IPS-NIHi7 (cell line): Measurements from ENCODE around the gene ZNF407.

Experiments
- DNase-seq: peaks from one replicate; pipeline ENCODE4 v3.0.0; 2012; ENCODE audit warnings: mixed read lengths; ENCODE audit errors: extremely low spot score

Gene ZNF407

DNA sequence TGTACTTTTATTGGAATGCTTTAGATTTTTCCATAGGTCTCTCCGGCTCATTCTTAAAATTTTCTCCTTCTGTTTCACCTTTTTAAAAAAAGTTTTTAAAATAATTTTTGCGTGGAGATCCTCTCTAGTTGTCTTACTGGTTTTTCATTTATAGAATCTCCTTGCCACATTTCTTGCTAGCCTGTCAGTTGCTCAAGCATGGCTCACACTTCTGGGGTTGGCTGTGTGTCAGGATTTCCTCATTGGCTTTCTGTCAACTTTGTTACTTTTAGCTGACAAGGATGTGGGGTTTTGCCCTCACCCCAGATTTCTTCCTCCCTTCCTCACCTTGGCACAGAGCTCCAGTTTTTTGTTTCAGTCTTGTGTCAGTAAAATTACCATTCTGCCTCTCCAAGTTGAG, 124.6 kb downstream of the ZNF407 start:
- DNase-seq = no peak

GRCh38 chr18:74724186-74724585, 126.5 kb downstream of the ZNF407 start:
- no peak for DNase-seq

- no peak for DNase-seq
These were observed 128.0 kb downstream of the ZNF407 start for GRCh38 chr18:74725690-74726089.

DNA sequence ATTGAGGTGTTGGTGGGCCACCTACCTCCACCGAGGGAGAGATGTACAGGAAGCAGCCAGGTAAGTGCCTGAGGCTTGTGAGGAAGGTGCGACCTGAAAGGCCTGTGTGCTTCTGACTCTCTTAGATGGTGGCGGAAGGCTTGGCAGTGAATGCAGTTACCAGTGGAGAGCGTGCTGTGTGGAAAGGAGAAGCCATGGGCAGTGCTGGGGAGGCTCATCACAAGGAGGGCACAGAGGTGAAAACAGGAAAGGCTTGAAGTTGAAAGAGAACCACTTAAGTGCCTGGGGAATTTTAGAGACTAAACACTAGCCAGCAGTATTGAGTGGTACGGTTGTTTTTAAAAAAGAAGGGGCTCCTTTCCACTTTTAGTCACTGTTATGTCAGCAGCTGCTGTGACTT, 130.9 kb downstream of the ZNF407 start:
- no peak for DNase-seq

DNA sequence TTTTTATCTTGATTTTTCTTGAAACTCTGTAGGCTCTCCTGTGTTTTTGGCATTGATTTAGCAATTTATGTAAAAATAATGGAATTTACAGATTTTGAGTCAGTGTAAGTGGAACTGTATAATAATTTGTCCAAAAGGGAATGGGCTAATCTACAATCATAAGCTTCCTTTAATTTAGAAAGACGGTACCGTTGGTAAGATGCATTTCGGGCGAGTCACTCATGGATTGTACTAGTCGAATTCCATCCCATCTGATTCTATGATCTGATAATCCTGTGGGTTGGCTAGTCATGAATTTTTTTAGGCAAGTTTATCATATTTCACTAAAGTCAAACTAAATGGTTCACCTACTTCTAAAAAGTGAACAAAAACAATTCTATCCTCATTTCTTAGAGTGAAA, 133.4 kb downstream of the ZNF407 start:
- no peak for DNase-seq

- DNase-seq = no peak
These were observed 134.7 kb downstream of the ZNF407 start for GRCh38 chr18:74732380-74732779.

GRCh38 chr18:74733598-74733997, 135.9 kb downstream of the ZNF407 start:
- no peak for DNase-seq

DNA sequence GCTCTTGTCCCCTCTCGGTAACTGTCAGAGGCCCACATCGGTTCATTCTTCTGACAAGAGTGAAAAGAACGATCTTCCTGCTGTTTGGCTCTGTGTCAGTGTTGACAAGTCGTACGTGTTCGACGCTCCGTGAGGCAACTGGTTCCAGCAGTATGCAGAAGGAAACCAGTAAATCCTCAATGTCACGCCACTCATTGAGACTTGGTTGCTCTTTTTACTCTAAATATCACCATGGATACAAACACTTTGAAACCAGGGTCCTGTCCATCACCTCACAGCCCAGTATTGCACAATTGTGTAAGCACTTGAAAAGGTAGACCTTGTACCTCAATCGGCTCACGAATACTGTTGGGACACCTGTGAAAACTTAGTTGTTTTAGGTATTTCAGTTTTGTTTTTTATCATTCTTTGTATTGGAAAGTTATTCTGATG, 136.4 kb downstream of the ZNF407 start:
- DNase-seq = no peak

GRCh38 chr18:74739926-74740325, 142.3 kb downstream of the ZNF407 start:
- DNase-seq = peak; percentile 12

DNA sequence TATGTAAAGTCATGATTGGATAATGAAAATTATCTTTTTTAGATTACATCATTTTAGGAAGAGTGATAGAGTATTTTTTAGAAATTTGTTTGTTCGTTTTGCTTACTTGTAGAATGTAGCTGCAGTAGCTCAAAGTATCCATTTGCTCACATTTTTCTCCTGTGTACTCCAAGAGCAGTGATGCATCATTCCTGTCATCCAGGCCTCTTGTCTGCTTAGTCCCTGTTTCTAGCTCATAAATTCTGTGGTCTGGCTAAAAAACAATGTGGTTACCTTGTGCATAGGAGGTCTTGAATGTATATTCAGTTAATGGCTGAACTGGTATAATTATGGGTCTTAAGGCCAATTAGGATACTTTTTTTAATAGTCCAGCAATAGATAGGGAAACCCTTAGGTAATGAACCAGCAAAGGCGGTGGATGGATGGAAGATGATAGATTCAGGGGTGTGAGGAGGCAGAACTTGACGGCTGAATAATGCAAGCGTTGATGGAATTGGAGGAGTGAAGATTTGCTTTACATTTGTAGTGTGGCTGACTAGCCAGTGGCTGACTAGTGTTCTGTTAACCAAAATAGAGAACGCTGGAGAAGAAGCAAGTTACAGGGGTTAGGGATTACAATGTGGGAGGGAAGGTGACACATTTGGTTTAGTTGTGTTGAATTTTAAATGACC, 145.0 kb downstream of the ZNF407 start:
- DNase-seq = no peak

- no peak for DNase-seq
These were observed 148.1 kb downstream of the ZNF407 start for GRCh38 chr18:74745633-74746403.

DNA sequence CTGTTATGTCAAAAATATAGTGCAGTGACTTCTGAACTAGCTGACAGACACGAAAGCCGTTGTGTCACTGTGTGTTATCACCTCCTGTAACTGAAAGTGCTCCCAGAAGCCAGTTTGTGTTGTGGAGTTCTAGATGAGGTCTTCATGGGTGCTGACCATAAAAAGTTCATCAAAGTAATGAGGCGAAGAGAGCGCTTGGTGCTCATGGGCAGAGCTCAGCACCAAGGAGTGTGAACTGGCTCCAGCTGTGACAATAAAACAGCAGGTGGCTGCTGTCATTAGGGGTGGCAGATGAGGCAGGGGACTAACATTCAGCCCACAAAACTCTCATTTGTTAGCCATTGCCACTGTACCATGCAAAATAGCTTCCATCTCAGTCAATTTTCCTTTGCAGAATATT, 151.1 kb downstream of the ZNF407 start:
- DNase-seq = no peak

DNA sequence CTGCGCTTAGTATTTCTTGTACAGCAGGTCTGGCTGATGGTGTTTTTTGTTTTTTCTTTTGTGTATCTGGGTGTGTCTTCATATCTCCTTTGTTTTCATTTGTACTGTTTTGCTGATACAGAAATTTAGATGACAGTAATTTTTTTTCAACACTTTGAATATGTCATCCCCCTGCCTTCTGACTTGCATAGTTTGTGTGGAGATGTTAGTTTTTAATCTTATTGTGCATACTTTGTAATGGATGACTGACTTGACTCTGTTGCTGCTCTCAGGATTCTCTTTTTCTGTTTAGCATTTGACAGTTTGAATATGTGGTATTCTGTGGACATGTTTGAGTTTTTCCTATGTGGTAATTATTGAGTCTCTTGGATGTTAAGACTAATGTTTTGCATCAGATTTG, 161.3 kb downstream of the ZNF407 start:
- DNase-seq = no peak

- no peak for DNase-seq
These were observed 162.4 kb downstream of the ZNF407 start for GRCh38 chr18:74760026-74760425.

- DNase-seq = peak; percentile 15
These were observed 162.8 kb downstream of the ZNF407 start for GRCh38 chr18:74760436-74760835.

DNA sequence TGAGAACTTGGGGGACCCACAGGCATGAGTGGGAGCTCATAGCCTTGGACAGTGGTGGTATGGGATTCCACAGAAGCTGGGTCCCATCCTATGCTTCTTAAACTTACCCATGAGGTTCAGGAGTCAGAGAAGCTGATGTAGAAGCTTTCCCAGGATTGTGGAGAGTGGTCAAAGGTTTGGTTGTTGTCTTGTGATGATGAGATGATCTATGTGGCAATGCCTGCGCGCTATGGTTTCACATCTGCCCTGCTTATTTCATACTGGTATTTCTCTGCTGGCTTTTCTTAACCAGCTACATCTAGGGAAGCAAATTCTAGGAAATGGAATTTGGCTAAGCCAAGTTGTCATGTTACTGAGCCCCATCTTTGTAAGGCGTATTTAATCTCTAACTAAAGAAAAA, 168.6 kb downstream of the ZNF407 start:
- no peak for DNase-seq

GRCh38 chr18:74768096-74768495, 170.4 kb downstream of the ZNF407 start:
- DNase-seq = no peak

- no peak for DNase-seq
These were observed 175.5 kb downstream of the ZNF407 start for GRCh38 chr18:74773171-74773624.

DNA sequence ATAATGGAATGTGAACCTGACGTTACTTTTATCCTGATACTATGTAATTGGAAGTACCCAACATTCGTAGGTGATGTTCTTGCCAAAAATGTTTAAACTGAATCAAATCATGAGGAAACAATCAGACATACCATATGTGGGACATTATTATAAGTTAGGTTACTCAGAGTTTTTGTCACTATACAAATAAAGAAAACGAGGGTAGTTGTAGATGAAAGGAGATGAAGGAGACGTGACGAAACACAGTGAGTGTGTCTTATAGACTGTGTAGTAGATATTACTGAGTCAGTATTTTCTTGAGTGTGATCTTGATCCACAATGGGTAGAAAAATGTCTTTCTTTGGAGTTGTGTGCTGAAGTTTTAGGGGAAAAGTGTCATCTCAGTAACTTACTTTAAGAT, 176.8 kb downstream of the ZNF407 start:
- no peak for DNase-seq

DNA sequence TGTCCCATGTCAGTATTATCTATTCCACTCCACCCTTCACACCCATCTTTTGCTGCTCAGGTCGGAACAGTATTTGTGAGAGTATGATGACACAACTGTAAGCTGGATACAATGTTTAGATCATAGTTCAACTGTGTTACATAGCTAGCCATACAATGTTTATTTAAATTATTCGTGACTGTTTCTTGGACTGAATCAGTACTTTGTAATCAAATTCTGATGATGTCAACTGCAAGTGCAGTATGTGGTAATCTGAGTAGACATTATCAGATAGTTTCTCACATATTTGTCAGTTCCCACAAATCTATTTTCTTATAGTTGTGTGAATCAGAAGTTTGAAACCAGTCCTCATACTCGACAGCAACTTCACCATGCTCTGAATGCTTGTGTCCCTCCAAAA, 177.6 kb downstream of the ZNF407 start:
- DNase-seq = no peak

- no peak for DNase-seq
These were observed 180.6 kb downstream of the ZNF407 start for GRCh38 chr18:74778191-74778847.

GRCh38 chr18:74784752-74785151, 187.1 kb downstream of the ZNF407 start:
- DNase-seq = no peak

DNA sequence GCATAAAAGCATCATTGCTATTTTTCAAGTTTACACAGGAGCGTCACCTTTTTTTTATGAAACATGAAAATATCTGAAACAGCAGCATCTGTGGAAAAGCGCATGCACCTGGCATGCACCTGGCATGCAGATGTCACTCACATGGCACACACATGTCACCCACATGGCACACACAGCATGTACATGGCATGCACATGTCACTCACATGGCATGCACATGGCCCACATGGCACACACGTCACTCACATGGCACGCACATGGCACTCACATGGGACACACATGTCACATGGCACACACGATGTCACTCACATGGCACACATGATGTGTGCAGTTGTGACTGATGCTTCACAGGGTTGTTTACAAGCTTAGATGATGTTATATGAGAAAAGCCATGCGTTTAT, 188.0 kb downstream of the ZNF407 start:
- DNase-seq = no peak
